ENCODE results near the gene CBX4. TPM values are rescaled to one million over a fixed set of nuclear protein-coding genes. Genes with fewer than 3 reads are reported as not detected.

Gene CBX4
- total RNA-seq = 6.2 and 6.5 TPM in 2 replicates

GRCh38 chr17:79839356-79840268, at the start of gene CBX4:
TSS of gene CBX4 (minus strand) at chr17:79839440. CDS start at chr17:79839251, 189 bp downstream.

DNA sequence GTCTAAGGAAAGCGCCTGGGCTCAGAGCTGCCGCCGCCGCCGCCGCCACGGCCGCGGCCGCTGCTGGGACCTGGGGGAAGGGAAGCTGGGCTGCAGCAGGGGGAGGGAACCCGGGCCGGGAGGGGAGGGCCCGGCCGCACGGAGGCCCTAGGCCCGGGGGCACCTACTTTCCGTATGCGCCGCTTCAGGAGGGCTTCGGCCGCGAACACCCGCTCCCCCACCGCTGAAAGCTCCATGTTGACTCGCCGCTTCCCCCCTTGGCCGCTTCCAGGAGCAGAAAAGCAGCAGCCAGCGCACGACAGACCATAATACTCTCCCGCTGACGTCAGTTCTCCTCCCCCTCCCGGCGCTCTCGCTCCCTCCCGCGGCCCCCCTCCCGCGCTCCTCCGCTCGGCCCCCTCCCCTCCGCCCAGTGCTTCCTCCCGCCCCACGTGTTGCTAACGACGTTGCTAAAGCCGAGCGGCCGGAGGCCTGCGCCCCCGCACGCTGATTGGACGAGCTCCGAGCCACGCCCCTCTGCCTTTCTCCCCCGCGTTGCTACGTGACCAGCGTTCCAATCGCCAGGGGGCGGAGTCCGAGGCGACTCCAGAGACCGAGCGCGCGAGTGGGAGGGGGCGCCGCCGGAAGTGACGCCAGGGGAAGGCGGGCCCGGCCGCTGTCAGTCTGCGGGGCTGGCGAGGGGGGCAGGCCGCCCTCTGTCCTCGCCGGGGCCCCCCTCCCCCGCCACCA, 42.3 kb downstream of the CBX4 start, which contains the start of gene CBX8:
Gene CBX8, minus strand, starts transcription at position 315 of the 729 bp plus-strand sequence. Its CDS starts 79 bp downstream, at position 236.

Other genes starting within 250 kb of the CBX4 start
- gene RBFOX3, start 228.4 kb downstream of the CBX4 start, total RNA-seq = not detected in 2 replicates
- not detected in 2 replicates for gene ENPP7, start 108.5 kb downstream of the CBX4 start, total RNA-seq
- gene CBX2, start 61.3 kb downstream of the CBX4 start, total RNA-seq = 8.2 and 8.8 TPM in 2 replicates
- gene CBX8, start 42.4 kb downstream of the CBX4 start, total RNA-seq = 2.0 and 2.6 TPM in 2 replicates
- gene TBC1D16, start 196.4 kb upstream of the CBX4 start, total RNA-seq = 32.5 and 35.1 TPM in 2 replicates
- gene CCDC40, start 197.2 kb upstream of the CBX4 start, total RNA-seq = 0.97 and 2.1 TPM in 2 replicates